GM19397 (cell line): ENCODE results near the gene DTHD1.

ENCODE experiments used
- ATAC-seq: cut with Tn5 transposase; IDR thresholded peaks from one replicate; pipeline ENCODE4 v1.9.1; 2021; ENCODE audit warnings: mild to moderate bottlenecking, moderate library complexity; ENCODE audit not compliant: unreplicated experiment

The DTHD1 gene

DNA sequence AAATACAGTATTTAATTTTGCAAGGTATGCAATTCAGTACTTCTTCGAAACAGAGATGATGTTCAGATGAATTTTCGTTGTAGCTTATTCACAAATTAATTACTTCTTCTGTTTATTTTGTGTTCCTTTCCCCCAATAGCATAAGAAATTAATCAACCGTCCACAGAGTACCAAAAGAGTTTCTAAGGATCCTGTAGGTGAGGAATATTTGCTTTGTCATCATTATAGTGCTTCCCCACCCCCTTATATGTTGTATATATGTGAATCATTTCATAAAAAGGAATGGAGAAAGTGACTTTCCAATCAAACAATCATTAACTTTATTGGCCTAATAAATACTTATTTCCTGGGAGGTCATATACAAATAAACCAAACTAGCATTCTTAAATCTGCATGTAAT is 57.6 kb downstream of the DTHD1 start:
- ATAC-seq: no peak

DNA sequence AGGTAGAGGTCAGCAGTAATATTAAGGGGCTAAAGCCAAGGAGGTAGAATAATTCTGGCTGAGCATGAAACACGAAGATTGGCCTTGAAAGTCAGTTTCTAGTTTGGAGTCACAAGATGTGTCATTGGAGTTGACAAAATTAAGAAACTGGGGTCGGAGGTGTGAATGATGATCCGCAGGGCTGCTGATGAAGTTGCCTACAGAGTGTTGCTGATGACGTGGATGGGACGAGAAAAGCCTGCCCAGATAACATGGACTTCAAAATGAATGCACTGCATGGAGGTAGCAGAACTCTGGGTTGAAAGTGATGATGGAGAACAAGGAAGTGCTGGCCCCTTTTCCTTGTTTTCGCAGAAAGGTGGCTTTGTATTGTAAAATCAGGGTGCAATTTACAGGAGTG is 60.5 kb downstream of the DTHD1 start:
- ATAC-seq: no peak

DNA sequence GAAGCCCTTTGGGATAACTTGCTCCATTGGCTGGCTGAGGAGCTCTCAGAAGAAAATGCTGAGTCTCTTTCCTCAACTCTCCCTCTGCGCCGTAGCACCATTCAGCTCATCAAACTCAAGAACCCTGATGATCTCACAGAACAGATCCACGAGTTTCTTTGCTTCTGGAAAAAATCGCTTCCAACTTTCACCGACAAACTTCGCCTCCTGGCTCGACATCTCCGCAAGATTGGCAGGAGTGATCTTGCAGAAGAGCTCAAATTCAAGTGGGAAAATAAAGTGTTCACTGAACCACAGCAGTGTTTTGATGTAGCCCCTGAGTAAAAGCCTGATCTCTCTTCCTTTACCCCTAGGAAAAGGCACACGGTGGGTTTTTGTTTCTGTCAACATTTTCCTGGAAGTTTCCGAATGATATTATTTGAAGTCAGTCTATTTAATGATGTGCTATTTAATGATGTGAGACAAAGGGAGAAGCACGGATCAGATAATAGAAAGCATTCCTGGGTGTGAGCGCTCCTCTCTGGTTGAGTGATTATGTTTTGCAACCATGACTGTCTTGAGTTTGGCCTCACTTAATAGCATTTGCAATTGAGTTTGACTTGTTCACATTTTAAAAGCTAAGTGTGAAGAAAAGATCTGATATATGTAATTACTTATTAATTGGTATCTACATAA is 62.2 kb downstream of the DTHD1 start:
- ATAC-seq: no peak

DNA sequence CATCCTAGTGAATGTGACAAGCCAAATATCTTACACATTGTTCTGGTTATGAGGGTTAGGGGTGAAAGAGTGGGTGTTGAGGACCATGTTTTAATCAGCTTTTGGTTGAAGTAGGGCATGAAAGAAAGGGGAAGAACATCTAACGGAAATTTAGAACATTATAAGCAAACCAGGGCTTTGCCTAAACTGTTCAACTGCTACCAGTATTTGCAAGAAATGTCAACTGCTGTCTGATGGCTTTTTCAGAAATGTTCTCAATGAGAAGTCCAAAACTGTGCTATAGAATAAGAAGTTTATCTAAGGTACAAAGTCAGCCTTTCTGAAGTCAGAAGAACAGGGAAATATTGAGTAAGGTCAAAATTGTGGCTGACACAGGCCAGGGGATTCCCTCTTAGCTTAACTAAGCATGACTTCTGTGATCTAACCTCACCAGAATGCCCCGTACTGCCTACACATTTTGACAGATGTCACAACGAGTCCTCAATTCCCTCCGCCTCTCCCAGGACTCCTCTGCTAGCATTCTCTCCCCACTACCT is 67.1 kb downstream of the DTHD1 start:
- peak; percentile 93 for ATAC-seq

DNA sequence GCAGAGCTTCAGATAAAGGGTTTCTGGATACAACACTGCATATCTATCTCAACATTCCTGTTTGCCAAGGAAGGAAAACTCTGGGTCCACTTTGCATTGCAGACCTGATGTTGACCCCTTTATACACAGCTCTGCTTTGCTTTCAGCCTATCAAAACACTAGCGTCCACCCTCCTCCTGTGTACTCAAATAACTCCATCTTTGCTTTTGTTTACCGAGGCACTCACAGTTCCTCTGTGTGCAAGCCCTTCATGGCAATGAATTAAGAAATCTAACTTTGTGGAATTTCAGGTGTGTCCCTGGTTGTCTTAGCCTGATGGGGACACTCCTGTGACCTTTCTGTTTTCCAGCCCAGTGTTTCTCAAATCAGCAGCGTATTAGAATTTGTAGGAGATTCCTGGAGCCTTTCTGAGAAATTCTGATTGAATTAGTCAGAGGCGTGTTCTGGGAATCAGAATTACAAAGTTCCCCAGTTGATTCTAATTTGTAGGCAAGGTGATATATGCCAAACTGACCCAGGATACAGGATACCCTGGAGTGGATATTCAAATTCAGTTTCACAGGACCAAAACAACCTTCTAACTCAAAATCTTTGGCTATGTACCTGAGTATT is 68.6 kb downstream of the DTHD1 start:
- ATAC-seq: no peak

DNA sequence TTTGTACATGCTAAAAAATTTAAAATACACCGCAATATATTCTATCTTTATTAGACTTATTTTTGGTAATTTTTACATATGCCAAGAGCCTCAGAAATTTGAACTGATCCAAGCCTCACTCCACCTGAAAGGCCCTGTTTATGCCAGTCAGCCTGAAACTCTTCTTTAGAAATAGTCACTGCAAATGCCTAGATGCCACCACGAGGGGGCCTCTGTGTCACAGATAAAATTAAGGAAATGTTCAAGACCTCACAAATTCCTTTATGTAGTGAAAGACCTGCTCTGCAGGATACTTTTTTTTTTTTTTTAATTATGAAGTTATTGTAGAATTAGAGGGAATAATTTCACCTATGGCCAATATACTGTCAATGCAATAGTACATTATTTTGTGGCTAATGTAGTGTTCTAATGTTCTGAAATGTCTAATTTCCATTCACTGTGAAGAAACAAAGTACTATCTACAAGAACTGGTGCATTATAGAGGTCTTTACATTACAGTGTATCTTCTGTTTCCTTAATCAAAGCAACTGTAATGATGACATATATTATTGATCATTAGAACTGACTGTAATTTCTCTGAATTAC is 69.8 kb downstream of the DTHD1 start:
- no peak for ATAC-seq

DNA sequence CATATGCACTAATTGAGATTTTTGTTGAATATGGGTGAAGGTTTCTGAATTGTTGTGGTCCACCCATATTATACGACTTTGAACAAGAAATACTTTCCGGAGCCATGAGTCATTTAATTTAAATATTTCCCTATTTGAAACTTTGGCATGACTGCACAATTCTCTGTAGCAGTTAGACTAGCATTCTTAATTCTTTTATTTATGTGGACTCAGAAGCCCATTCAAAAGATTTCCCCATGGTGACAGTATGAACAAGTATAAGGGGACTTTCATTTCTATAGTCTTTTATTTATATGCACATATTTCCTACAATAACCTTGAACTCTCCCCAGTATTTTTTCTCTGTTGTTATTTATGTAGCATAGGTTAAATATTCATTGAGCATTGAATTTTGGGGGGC is 72.6 kb downstream of the DTHD1 start:
- ATAC-seq: no peak

DNA sequence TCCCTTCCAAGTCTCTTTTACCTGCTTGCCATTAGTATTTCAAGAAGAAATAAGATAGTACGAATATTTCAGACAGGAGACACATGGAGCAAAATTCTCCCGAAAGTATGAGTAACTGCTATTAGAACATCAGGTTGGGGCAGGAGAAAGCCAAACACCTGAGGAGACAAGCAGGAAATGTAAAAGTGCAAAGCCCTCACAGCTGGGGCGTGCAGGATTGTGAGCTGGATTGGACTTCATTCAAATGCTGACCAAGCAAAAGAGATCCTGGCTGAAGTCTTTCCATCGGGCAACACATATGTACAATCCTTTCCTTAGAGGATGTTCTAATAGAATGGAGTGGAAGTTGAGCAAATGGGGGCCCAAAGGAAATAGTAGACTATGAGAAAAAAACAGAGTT is 76.8 kb downstream of the DTHD1 start:
- no peak for ATAC-seq

DNA sequence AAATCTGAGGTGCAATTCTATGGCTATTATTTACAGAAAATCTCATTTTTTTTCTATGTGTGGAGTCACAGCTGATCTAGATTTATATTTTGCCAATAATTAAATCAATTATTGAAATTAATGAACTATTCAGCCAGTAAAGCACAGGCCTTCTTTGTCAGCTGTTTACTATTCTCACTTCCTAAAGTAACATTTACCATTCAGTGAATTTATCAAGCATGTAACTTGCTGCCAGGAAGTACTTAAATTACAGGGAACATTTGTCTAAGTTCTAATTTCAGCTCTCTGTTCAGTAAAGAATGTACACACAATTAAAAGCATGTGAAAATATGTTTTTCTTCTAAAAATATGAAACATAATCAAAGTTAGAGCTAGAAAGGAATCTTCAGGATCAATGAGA is 79.3 kb downstream of the DTHD1 start:
- ATAC-seq: no peak

DNA sequence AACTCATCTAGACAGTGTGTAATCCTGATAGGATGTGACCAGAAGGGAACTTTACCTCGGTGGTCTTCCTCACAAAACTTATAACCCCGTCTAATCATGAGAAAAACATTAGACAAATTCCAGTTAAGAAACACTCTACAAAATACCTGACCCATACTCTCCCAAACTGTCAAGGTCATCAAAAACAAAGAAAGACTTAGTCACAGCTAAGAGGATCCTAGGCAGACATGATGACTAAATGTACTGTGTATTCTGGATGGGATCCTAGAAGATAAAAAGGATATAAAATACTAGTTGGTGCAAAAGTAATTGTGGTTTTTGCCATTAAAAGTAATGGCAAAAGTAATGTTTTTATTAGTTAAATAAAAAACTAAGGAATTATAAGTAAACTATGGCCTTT is 81.6 kb downstream of the DTHD1 start:
- no peak for ATAC-seq

DNA sequence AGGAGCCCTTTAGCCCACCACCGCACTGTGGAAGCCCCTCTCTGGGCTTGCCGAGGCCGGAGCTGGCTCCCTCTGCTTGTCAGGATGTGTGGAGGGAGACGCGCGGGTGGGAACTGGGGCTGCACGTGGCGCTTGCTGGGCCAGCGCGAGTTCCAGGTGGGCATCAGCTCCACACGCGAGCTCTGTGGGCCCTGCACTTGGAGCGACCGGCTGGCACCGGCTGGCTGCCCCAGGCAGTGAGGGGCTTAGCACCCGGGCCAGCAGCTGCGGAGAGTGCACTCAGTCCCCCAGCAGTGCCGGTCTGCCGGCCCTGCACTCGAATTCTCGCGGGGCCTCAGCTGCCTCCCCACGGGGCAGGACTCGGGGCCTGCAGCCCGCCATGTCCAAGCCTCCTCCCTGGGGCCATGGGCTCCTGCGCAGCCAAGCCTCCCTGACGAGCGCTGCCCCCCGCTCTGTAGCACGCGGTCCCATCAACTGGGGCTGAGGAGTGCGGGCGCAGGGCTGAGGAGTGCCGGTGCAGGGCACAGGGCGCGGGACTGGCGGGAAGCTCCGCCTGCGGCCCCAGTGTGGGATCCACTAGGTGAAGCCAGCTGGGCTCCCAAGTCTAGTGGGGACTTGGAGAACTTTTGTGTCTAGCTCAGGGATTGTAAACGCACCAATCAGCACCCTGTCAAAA is 93.6 kb downstream of the DTHD1 start:
- ATAC-seq: no peak

DNA sequence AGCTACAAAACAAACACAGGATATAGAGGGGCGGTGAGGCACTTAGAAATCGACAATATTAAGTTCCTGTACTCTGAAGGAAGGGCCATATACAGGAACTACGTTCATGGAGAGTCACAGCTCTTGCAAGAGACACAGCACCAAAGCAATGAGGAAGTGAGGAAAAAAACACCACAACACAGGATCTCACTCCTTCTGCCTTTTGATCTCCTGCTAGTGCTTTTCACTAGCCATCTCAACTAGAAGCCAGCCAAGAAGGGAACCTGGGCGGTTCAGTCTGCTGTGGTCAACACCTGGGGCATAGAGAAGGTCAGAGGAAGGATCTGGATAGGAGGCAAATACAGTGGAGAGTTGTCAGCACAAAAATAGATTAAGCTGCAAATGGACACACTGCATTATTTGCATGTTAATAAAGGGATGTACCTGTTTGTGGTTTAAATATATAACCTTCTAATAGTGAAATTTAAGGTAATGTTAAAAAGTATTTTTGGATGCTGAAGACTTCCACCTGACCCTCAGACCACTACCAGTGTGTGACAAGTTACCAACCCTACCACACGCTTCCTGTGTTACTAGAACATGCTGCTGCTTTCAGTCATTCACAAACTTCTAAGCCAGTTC is 104.6 kb downstream of the DTHD1 start:
- peak; percentile 90 for ATAC-seq

DNA sequence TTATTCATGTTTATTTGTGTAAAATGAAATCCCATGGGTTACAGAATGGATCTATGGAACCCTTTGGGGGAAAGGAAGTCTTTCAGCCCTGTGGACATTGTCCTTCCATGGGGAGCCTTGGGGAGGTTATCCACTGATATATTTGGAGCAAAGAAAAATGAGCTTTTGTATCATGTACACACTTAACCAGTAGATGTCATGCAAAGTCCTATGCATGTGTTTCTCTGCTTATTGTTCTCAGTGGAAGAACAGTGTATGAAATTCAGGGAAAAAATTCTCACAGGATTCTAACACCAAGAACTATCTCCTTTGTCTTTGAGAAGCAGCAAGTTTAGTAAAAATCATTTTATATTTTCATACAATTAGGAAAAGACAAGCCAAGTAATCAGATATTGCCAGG is 105.3 kb downstream of the DTHD1 start:
- no peak for ATAC-seq

DNA sequence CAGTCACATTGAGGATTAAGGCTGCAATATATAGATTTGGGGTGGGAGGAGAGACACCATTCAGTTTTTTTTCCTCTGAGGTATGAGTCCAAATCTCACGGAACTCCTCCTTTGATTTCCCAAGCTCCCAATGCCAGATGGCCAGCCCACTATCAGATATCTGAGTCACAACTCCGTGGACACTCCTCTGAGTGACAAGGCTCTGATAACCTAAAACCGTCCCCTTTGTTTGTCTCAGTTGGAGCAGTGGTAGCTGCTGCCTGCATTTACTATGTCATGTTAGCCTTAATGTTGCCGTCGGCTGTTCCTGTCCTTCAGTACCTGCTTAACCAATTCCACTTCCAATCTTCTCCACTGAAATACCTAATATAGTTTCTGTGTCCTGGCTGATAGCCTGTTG is 107.3 kb downstream of the DTHD1 start:
- ATAC-seq: no peak

DNA sequence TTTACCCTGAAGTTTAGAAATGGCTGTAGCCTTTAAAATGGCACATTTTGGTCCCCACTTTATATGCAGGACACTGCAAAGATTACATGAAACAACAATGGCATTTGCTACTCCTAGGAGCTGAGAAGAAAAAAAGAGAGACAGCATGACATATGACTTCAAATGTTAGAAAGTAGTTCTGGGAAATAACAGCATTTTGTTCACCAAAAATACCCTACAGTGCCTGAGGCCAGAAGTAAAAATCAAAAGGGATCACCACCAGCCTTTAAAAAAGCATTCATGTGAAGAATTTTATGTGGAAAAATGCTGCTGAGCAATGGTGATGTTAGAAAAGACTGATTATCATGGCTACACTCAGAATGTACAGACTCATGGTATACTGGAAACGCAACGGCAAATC is 110.0 kb downstream of the DTHD1 start:
- ATAC-seq: no peak

DNA sequence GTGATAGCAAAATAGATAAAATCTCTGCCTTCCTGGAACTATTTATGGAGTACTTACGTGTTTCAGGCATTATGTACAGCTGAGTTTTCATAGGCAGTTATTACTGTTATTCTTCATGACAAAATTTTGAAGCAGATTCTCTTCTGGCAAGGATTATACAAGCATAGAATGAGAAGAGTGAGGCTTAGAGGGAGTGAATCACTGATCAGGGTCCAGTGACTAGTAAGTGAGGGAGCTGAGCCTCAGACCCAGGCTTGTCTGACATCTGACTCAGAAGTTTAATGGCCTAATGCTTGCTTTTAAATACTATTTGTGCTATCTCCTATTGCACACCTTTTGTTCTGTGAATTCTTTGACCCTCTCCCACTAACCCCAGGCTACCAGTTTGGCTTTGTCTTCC is 110.6 kb downstream of the DTHD1 start:
- ATAC-seq: no peak

DNA sequence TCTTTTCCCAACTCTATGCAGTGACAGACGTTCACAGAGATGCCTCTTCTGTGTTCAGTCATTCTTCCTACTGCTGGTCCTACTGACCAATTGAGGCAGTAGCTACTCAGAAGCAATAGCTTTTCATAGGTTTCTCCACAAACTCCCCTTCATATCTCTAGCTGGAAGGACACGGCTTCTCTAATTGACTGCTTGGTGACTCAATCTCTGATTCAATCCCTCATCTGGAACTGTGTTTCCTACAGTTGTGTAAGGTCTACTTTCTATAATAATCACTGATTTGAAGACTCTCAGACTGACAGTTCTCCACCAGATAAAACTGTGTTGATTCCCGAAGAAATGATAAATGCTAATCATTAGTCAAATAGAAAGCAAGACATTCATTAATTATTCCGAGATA is 111.5 kb downstream of the DTHD1 start:
- no peak for ATAC-seq
